ENCODE data around the gene BCAS1. TPM values are rescaled to one million over a fixed set of nuclear protein-coding genes. Genes with fewer than 3 reads are reported as not detected.

Gene BCAS1
- polyA plus RNA-seq, 3 donors from 2014 or later, result 0.56 to 0.57 TPM; not detected in 1

DNA sequence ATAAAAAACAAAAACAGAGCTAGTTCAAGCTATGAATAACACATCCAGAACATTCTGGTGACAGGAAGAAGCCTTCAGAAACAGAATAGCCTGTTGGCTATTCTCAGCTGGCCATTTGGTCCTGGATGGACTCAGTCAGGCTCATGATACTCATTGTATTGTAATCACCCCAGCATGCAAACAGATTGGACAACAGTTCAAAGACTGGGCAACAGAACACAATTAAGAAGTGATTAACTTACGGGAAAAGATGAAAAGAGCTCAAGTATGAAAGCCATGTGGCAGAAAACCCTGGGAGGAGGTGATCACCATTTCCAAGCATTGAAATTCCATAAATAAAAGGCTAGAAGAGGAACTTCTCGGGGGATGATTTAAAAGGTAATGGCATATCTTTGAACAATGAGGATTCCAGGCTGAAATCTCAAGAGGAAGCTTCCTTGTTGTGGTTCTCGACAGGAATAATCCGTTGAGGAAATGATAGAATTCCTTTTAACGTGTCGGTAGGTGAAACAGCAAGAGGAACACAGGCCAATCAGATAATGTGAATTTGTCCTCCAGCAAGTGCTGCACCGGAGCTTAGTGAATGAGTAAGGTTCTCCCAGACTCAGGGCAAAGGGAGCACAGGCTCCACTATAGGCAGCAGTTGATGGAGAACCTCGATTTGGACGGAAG lies 172.4 kb downstream of the BCAS1 start:
- Mint-ChIP-seq H3K4me3 (no peak overlapping the region), H3K27me3 (ENCODE audit: low read depth in 3 of 3) (peaks cover 0 to 4% (median 3%) of the 10 kb centered on the region in 3 donors), H3K27ac (peak overlapping the region in 3 of 6 donors; percentile 13 to 76 (median 61)), H3K4me1 (peaks cover 38 to 56% of the 10 kb centered on the region in 2 donors), H3K36me3 (no peaks in the 10 kb centered on the region), H3K9me3 (no peaks in the 10 kb centered on the region)
- no peak for DNase-seq

DNA sequence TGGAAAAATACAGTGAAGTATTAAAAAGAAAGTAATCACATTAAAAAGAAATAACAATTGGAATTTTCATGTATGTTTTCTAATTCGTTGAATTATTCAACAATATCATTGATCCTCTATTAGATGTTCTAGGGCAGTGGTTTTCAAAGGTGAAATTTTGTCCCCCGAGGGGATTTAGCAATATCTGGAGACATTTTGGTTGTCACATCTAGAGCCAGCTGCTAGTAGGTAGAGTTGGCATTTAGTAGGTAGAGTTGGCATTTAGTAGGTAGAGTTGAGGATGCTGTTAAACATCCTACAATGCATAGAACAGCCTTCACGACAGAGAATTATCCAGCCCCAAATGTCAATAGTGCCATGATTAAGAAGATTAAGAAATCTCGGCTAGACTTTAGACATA lies 173.7 kb downstream of the BCAS1 start:
- DNase-seq, result no peak
- no peaks in the 10 kb centered on the region for H3K36me3 Mint-ChIP-seq
- H3K4me3 Mint-ChIP-seq, result no peak overlapping the region
- H3K27me3 Mint-ChIP-seq (ENCODE audit: low read depth in 3 of 3), result peaks cover 0 to 3% (median 0%) of the 10 kb centered on the region in 3 donors
- peaks cover 46 to 69% of the 10 kb centered on the region in 2 donors for H3K4me1 Mint-ChIP-seq
- no peaks in the 10 kb centered on the region for H3K9me3 Mint-ChIP-seq
- no peak overlapping the region for H3K27ac Mint-ChIP-seq

GRCh38 chr20:53896041-53896440 lies 174.4 kb downstream of the BCAS1 start:
- peaks cover 46 to 71% of the 10 kb centered on the region in 2 donors for H3K4me1 Mint-ChIP-seq
- H3K9me3 Mint-ChIP-seq, result no peaks in the 10 kb centered on the region
- H3K27ac Mint-ChIP-seq, result no peak overlapping the region
- no peak for DNase-seq
- no peak overlapping the region for H3K4me3 Mint-ChIP-seq
- no peaks in the 10 kb centered on the region for H3K36me3 Mint-ChIP-seq
- H3K27me3 Mint-ChIP-seq (ENCODE audit: low read depth in 3 of 3), result peaks cover 0 to 3% (median 0%) of the 10 kb centered on the region in 3 donors

DNA sequence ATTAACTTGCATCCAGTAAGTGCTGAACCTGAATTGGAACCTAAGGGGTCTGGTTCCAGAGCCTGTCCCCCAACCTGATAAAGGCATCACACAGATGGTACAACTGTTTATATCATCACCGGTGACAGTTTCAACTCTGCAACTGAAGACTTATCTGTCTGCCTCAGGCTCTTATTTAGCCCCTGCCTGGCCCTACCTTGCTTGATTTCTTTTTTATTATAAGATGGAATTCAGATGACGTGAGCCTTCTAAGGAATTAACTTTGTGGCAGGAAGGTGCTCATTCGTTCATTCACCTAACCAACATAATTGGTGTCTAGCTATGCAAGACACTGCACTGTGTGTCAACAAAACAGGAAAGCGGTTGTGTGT lies 175.0 kb downstream of the BCAS1 start:
- no peak for DNase-seq
- H3K36me3 Mint-ChIP-seq, result no peaks in the 10 kb centered on the region
- H3K4me3 Mint-ChIP-seq, result no peak overlapping the region
- no peaks in the 10 kb centered on the region for H3K9me3 Mint-ChIP-seq
- H3K4me1 Mint-ChIP-seq, result peaks cover 44 to 67% of the 10 kb centered on the region in 2 donors
- H3K27ac Mint-ChIP-seq, result peak overlapping the region in 2 of 6 donors; percentile 6 to 37
- H3K27me3 Mint-ChIP-seq (ENCODE audit: low read depth in 3 of 3), result peaks cover 0 to 3% (median 0%) of the 10 kb centered on the region in 3 donors

- H3K4me1 Mint-ChIP-seq, result peaks cover 39 to 61% of the 10 kb centered on the region in 2 donors
- peaks cover 0 to 3% (median 0%) of the 10 kb centered on the region in 3 donors for H3K27me3 Mint-ChIP-seq (ENCODE audit: low read depth in 3 of 3)
- H3K27ac Mint-ChIP-seq, result peak overlapping the region in 4 of 6 donors; percentile 46 to 75 (median 61)
- no peaks in the 10 kb centered on the region for H3K9me3 Mint-ChIP-seq
- H3K36me3 Mint-ChIP-seq, result no peaks in the 10 kb centered on the region
- DNase-seq, result no peak
- peak overlapping the region in 4 of 5 donors; percentile 1 to 35 (median 29) for H3K4me3 Mint-ChIP-seq
These were observed 175.5 kb downstream of the BCAS1 start for GRCh38 chr20:53894707-53895384.

Other genes starting within 250 kb of the BCAS1 start
- not detected for gene CYP24A1, start 103.4 kb upstream of the BCAS1 start, polyA plus RNA-seq
- gene PFDN4, start 137.5 kb upstream of the BCAS1 start, polyA plus RNA-seq, result 10 to 100 TPM; 33.2 to 93.9 (median 43.6) TPM